HG02840 (cell line): ENCODE data around the gene CACTIN.

Source experiments
- ATAC-seq: cut with Tn5 transposase; IDR thresholded peaks from one replicate; pipeline ENCODE4 v1.9.1; 2021; ENCODE audit warnings: mild to moderate bottlenecking, moderate library complexity, moderate number of reproducible peaks; ENCODE audit not compliant: unreplicated experiment, low FRiP score

CACTIN gene

GRCh38 chr19:3613818-3614661, 12.6 kb downstream of the CACTIN start:
- ATAC-seq: no peak

- ATAC-seq: no peak
Measured at GRCh38 chr19:3612901-3613741, 13.5 kb downstream of the CACTIN start.

- no peak for ATAC-seq
Measured at GRCh38 chr19:3612330-3612729, 14.3 kb downstream of the CACTIN start.

GRCh38 chr19:3611841-3612240, 14.7 kb downstream of the CACTIN start:
- no peak for ATAC-seq

GRCh38 chr19:3610745-3611717, 15.6 kb downstream of the CACTIN start:
- no peak for ATAC-seq

GRCh38 chr19:3609779-3610719, 16.5 kb downstream of the CACTIN start:
- ATAC-seq: no peak

GRCh38 chr19:3608750-3609322, 17.8 kb downstream of the CACTIN start:
- no peak for ATAC-seq

- no peak for ATAC-seq
Measured at GRCh38 chr19:3608079-3608641, 18.4 kb downstream of the CACTIN start.

GRCh38 chr19:3607303-3608078, 19.1 kb downstream of the CACTIN start:
- ATAC-seq: no peak

GRCh38 chr19:3606690-3607289, 19.8 kb downstream of the CACTIN start, which contains the start of gene TBXA2R:
TBXA2R (minus strand) TSS chr19:3606875; CDS start chr19:3600634, 6,241 bp downstream.
- ATAC-seq: no peak

- ATAC-seq: no peak
Measured at GRCh38 chr19:3606174-3606689, 20.4 kb downstream of the CACTIN start.

GRCh38 chr19:3605770-3606169, 20.8 kb downstream of the CACTIN start:
- no peak for ATAC-seq

- ATAC-seq: no peak
Measured at GRCh38 chr19:3605361-3605760, 21.2 kb downstream of the CACTIN start.

- ATAC-seq: no peak
Measured at GRCh38 chr19:3604987-3605343, 21.6 kb downstream of the CACTIN start.

- ATAC-seq: no peak
Measured at GRCh38 chr19:3604227-3604986, 22.2 kb downstream of the CACTIN start.

GRCh38 chr19:3603121-3603811, 23.3 kb downstream of the CACTIN start:
- no peak for ATAC-seq
